Fibroblast of skin of back (primary cell): ENCODE results near the gene METAP1.
"Not testable (repeated sequence)": the region's sequence is repeated elsewhere in the genome, so short reads cannot be mapped to it uniquely, and the experiment has no call there.

Experiments
- DNase-seq: peaks from one replicate; pipeline ENCODE4 v3.0.0-alpha.2; 2013

The METAP1 gene

GRCh38 chr4:99059550-99059949, 64.0 kb downstream of the METAP1 start:
- DNase-seq, result peak; percentile 1

GRCh38 chr4:99061048-99061700, 65.7 kb downstream of the METAP1 start:
- no peak for DNase-seq

GRCh38 chr4:99062120-99062519, 66.6 kb downstream of the METAP1 start:
- no peak for DNase-seq

GRCh38 chr4:99065521-99065920, 70.0 kb downstream of the METAP1 start:
- DNase-seq, result not testable (repeated sequence)

GRCh38 chr4:99067617-99068016, 72.1 kb downstream of the METAP1 start:
- DNase-seq, result no peak

GRCh38 chr4:99071159-99071558, 75.6 kb downstream of the METAP1 start:
- no peak for DNase-seq

- no peak for DNase-seq
Measured at GRCh38 chr4:99074816-99075215, 79.3 kb downstream of the METAP1 start.

GRCh38 chr4:99076292-99076976, 80.9 kb downstream of the METAP1 start:
- no peak for DNase-seq

- DNase-seq, result no peak
Measured at GRCh38 chr4:99077177-99077576, 81.7 kb downstream of the METAP1 start.

- DNase-seq, result no peak
Measured at GRCh38 chr4:99078336-99078735, 82.8 kb downstream of the METAP1 start.

GRCh38 chr4:99078931-99079624, 83.6 kb downstream of the METAP1 start:
- no peak for DNase-seq

GRCh38 chr4:99079625-99080295, 84.2 kb downstream of the METAP1 start:
- no peak for DNase-seq

GRCh38 chr4:99080869-99081268, 85.3 kb downstream of the METAP1 start:
- not testable (repeated sequence) for DNase-seq

GRCh38 chr4:99082192-99082591, 86.7 kb downstream of the METAP1 start:
- no peak for DNase-seq

GRCh38 chr4:99084595-99084994, 89.1 kb downstream of the METAP1 start:
- no peak for DNase-seq

- peak; percentile 58 for DNase-seq
Measured at GRCh38 chr4:99088023-99088449, 92.5 kb downstream of the METAP1 start.

GRCh38 chr4:99088481-99089365, 93.2 kb downstream of the METAP1 start, which contains the start of gene ADH5:
Gene ADH5 (minus strand): TSS chr4:99088788. CDS start chr4:99088700, 88 bp downstream.
- DNase-seq, result peak; percentile 86

- DNase-seq, result no peak
Measured at GRCh38 chr4:99090481-99091215, 95.1 kb downstream of the METAP1 start.

GRCh38 chr4:99091216-99091575, 95.7 kb downstream of the METAP1 start:
- DNase-seq, result no peak

- DNase-seq, result not testable (repeated sequence)
Measured at GRCh38 chr4:99091841-99092240, 96.3 kb downstream of the METAP1 start.

GRCh38 chr4:99099311-99099710, 103.8 kb downstream of the METAP1 start:
- DNase-seq, result no peak
